ENCODE measurements around the gene TMEM238L.

The TMEM238L gene

GRCh38 chr17:10803830-10804475 lies at the start of gene TMEM238L:
Gene TMEM238L (minus strand): TSS chr17:10804099. CDS start chr17:10803963, 136 bp downstream.
- no peak for TF ChIP-seq CTCF (IDR thresholded peaks at IDR 0.05)

- TF ChIP-seq CTCF (IDR thresholded peaks at IDR 0.05): no peak
Measured at GRCh38 chr17:10845388-10845751, 41.5 kb upstream of the TMEM238L start.

GRCh38 chr17:10844621-10845387 lies 40.9 kb upstream of the TMEM238L start:
- peak; percentile 94 for TF ChIP-seq CTCF (IDR thresholded peaks at IDR 0.05)

- no peak for TF ChIP-seq CTCF (IDR thresholded peaks at IDR 0.05)
Measured at GRCh38 chr17:10843811-10844210, 39.9 kb upstream of the TMEM238L start.

- no peak for TF ChIP-seq CTCF (IDR thresholded peaks at IDR 0.05)
Measured at GRCh38 chr17:10842658-10843057, 38.8 kb upstream of the TMEM238L start.

GRCh38 chr17:10838682-10839081 lies 34.8 kb upstream of the TMEM238L start:
- TF ChIP-seq CTCF (IDR thresholded peaks at IDR 0.05): no peak

GRCh38 chr17:10837921-10838320 lies 34.0 kb upstream of the TMEM238L start, which contains the start of gene PIRT:
Gene PIRT (minus strand): TSS chr17:10838087. CDS start chr17:10825645, 12,442 bp downstream.
- TF ChIP-seq CTCF (IDR thresholded peaks at IDR 0.05): no peak
